ENCODE data around the gene ATP8B1. TPM values are rescaled to one million over a fixed set of nuclear protein-coding genes. Genes with fewer than 3 reads are reported as not detected.
"Not testable (repeated sequence)": the region's sequence is repeated elsewhere in the genome, so short reads cannot be mapped to it uniquely, and the experiment has no call there.

ATP8B1 gene
- total and polyA plus RNA-seq, 2 experiments from 2014 or later, result 7.9 to 38.4 TPM

DNA sequence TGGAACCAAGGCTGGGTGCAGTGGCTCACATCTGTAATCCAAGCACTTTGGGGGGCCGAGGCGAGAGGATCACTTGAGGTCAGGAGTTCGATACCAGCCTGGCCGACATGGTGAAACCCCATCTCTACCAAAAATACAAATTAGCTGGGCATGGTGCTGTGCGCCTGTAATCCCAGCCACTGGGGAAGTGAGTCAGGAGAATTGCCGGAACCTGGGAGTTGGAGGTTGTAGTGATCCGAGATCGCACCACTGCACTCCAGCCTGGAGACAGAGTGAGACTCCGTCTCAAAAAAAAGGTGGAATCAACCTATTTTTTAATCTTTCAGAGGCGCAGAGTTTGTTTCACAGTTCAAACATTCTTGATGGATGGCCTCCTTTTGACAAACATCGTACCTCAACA lies 24.5 kb upstream of the ATP8B1 start:
- no peaks in the 10 kb centered on the region for H3K9me2 ChIP-seq (replicated peaks; ENCODE audit: insufficient read depth)
- no peaks in the 10 kb centered on the region for H3K79me2 ChIP-seq
- no peak overlapping the region for H3K27ac ChIP-seq
- H2AFZ ChIP-seq, result no peak overlapping the region
- H3K9me3 ChIP-seq (ENCODE audit: low read depth), result no peaks in the 10 kb centered on the region
- no peak overlapping the region for H3K4me2 ChIP-seq
- DNase-seq (ENCODE audit: low spot score), result no peak
- H4K20me1 ChIP-seq (ENCODE audit: insufficient read depth, poor library complexity, severe bottlenecking), result no peaks in the 10 kb centered on the region
- H3K27me3 ChIP-seq, result no peaks in the 10 kb centered on the region
- no peak overlapping the region for H3K4me3 ChIP-seq
- no peaks in the 10 kb centered on the region for H3K4me1 ChIP-seq (ENCODE audit: insufficient read depth)
- H3K36me3 ChIP-seq (replicated peaks; ENCODE audit: insufficient read depth, low read depth), result no peaks in the 10 kb centered on the region
- WGBS (ENCODE audit: low lambda C conversion rate, missing lambda C conversion rate), result 97% methylated on average over 11 of the region's 11 CpGs
- TF ChIP-seq, protein P1, sequence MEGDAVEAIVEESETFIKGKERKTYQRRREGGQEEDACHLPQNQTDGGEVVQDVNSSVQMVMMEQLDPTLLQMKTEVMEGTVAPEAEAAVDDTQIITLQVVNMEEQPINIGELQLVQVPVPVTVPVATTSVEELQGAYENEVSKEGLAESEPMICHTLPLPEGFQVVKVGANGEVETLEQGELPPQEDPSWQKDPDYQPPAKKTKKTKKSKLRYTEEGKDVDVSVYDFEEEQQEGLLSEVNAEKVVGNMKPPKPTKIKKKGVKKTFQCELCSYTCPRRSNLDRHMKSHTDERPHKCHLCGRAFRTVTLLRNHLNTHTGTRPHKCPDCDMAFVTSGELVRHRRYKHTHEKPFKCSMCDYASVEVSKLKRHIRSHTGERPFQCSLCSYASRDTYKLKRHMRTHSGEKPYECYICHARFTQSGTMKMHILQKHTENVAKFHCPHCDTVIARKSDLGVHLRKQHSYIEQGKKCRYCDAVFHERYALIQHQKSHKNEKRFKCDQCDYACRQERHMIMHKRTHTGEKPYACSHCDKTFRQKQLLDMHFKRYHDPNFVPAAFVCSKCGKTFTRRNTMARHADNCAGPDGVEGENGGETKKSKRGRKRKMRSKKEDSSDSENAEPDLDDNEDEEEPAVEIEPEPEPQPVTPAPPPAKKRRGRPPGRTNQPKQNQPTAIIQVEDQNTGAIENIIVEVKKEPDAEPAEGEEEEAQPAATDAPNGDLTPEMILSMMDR (IDR thresholded peaks at IDR 0.05; ENCODE audit: poor library complexity), result no peak
- TF ChIP-seq EZH2 (IDR thresholded peaks at IDR 0.05; ENCODE audit: borderline replicate concordance) (no peak), EZH2phosphoT487 (IDR thresholded peaks at IDR 0.05; ENCODE audit: low read depth, severe bottlenecking, unreplicated experiment) (no peak)

GRCh38 chr18:57826252-57826651 lies 23.1 kb upstream of the ATP8B1 start:
- Histone ChIP-seq H4K20me1 (ENCODE audit: insufficient read depth, poor library complexity, severe bottlenecking) (no peaks in the 10 kb centered on the region), H2AFZ (no peak overlapping the region), H3K4me3 (no peak overlapping the region), H3K27me3 (no peaks in the 10 kb centered on the region), H3K4me1 (ENCODE audit: insufficient read depth) (no peaks in the 10 kb centered on the region), H3K9me3 (ENCODE audit: low read depth) (no peaks in the 10 kb centered on the region), H3K36me3 (replicated peaks; ENCODE audit: insufficient read depth, low read depth) (no peaks in the 10 kb centered on the region), H3K9me2 (replicated peaks; ENCODE audit: insufficient read depth) (no peaks in the 10 kb centered on the region), H3K27ac (no peak overlapping the region), H3K4me2 (no peak overlapping the region), H3K79me2 (no peaks in the 10 kb centered on the region)
- WGBS (ENCODE audit: low lambda C conversion rate, missing lambda C conversion rate), result 100% methylated on average over 1 of the region's 1 CpG
- TF ChIP-seq EZH2 (IDR thresholded peaks at IDR 0.05; ENCODE audit: borderline replicate concordance), result no peak
- TF ChIP-seq EZH2phosphoT487 (IDR thresholded peaks at IDR 0.05; ENCODE audit: low read depth, severe bottlenecking, unreplicated experiment), result no peak
- TF ChIP-seq, protein P1 (IDR thresholded peaks at IDR 0.05; ENCODE audit: poor library complexity), result no peak
- no peak for DNase-seq (ENCODE audit: low spot score)

DNA sequence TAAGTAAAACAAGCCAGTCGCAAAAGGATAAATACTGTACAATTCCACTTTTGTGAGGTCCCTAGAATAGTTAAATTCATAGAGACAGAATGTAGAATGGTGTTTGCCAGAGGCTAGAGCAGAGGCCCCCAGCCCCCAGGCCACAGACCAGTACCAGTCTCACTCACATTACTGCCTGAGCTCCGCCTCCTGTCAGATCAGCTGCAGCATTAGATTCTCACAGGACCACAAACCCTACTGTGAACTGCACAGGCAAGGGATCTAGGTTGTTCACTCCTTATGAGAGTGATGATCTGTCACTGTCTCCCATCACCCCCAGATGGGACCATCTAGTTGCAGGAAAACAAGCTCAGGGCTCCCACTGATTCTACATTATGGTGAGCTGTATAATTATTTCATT lies 17.5 kb upstream of the ATP8B1 start:
- WGBS (ENCODE audit: low lambda C conversion rate, missing lambda C conversion rate), result 90% methylated on average over 2 of the region's 2 CpGs
- peak overlapping the region; percentile 65 for H3K27ac ChIP-seq
- not testable (repeated sequence) for H3K9me2 ChIP-seq (replicated peaks; ENCODE audit: insufficient read depth); H3K4me1 ChIP-seq (ENCODE audit: insufficient read depth); H3K36me3 ChIP-seq (replicated peaks; ENCODE audit: insufficient read depth, low read depth); H3K4me2 ChIP-seq; H3K27me3 ChIP-seq; H2AFZ ChIP-seq; H3K4me3 ChIP-seq; DNase-seq (ENCODE audit: low spot score); H4K20me1 ChIP-seq (ENCODE audit: insufficient read depth, poor library complexity, severe bottlenecking); H3K79me2 ChIP-seq; H3K9me3 ChIP-seq (ENCODE audit: low read depth)

DNA sequence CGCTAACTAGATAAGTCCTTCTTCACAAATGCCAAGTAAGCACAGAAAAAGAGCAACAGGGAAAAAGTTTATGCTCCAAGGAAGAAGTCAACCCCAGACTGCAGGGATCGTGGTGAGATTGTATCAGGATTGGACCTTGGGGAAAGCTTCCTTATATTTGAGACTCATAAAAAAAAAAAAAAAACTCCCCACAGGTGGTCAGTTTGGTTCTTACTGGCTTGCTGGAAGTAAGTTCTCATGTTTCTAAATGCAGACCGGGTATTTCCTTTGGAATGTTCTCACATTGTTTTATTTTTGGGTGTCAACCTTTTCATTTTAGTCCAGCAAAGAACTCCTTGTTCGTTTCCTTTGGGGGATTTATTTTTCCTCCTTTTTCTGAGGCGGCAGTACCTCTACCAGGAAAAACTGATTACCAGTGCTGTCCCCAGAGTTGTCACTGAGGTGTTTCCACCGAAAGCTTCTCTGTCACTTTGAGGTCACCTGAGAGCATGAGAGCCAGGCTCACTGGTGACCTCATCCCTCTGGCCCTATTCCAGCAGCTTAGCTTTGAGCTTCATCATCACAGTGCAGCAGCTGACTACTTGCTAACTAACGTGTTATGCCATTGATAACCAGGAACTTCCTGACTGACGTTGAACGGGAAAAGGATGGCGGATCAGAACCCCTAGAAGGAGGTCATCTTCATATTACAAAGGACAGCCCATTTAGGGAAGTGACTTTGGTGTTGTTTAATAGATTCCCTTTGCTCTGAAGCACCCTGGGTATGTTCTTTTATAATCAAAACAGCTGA lies 16.8 kb upstream of the ATP8B1 start:
- 48% methylated on average over 10 of the region's 10 CpGs for WGBS (ENCODE audit: low lambda C conversion rate, missing lambda C conversion rate)
- TF ChIP-seq EZH2 (IDR thresholded peaks at IDR 0.05; ENCODE audit: borderline replicate concordance) (no peak), EZH2phosphoT487 (IDR thresholded peaks at IDR 0.05; ENCODE audit: low read depth, severe bottlenecking, unreplicated experiment) (no peak)
- TF ChIP-seq, protein P1 (IDR thresholded peaks at IDR 0.05; ENCODE audit: poor library complexity), result no peak
- Histone ChIP-seq H2AFZ (no peak overlapping the region), H4K20me1 (ENCODE audit: insufficient read depth, poor library complexity, severe bottlenecking) (no peaks in the 10 kb centered on the region), H3K27ac (peak overlapping the region; percentile 70), H3K4me3 (no peak overlapping the region), H3K9me2 (replicated peaks; ENCODE audit: insufficient read depth) (no peaks in the 10 kb centered on the region), H3K9me3 (ENCODE audit: low read depth) (no peaks in the 10 kb centered on the region), H3K4me2 (no peak overlapping the region), H3K27me3 (no peaks in the 10 kb centered on the region), H3K79me2 (no peaks in the 10 kb centered on the region), H3K4me1 (ENCODE audit: insufficient read depth) (no peaks in the 10 kb centered on the region), H3K36me3 (replicated peaks; ENCODE audit: insufficient read depth, low read depth) (no peaks in the 10 kb centered on the region)
- DNase-seq (ENCODE audit: low spot score), result peak; percentile 84

Data from hepatocyte (in vitro differentiated cells).